ENCODE data around the gene NBEA. TPM values are rescaled to one million over a fixed set of nuclear protein-coding genes. Genes with fewer than 3 reads are reported as not detected.

The NBEA gene
- total RNA-seq, 2 donors from 2014 or later = 0.62 to 1.2 TPM

- no peaks in the 10 kb centered on the region for H3K4me1 Mint-ChIP-seq (ENCODE audit: low read depth)
- no peaks in the 10 kb centered on the region for H3K36me3 Mint-ChIP-seq (ENCODE audit: insufficient read depth in 2 of 2)
These were observed 576.4 kb downstream of the NBEA start for GRCh38 chr13:35518337-35518946.

DNA sequence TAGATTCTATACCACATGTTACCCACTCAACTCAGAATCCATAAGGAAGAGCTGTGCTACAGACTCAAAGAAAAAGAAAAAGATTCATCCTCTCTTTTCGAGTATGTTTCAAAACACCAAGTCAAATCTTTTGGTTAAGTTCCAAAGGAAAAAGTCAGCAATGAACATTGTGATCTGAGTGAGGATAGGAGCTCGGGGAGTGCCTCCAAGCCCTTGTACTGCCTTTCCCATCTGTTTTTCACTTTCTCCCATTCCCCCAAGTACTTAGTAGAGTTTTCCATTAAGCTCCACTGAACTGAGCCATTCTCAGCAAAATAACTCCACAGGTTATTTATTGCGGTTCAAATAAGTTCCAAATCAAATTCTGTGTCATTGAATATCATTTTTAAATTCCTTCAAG lies 582.1 kb downstream of the NBEA start:
- no peak overlapping the region for H3K27ac Mint-ChIP-seq
- no peak overlapping the region for H3K4me3 Mint-ChIP-seq
- no peak for ATAC-seq (replicated peaks in 1 of 2)
- no peak for DNase-seq
- H3K27me3 Mint-ChIP-seq (ENCODE audit: low read depth) = no peaks in the 10 kb centered on the region
- no peaks in the 10 kb centered on the region for H3K4me1 Mint-ChIP-seq (ENCODE audit: low read depth)
- H3K36me3 Mint-ChIP-seq (ENCODE audit: insufficient read depth in 2 of 2) = no peaks in the 10 kb centered on the region
- peaks cover 0 to 4% of the 10 kb centered on the region in 2 donors for H3K9me3 Mint-ChIP-seq

More at GRCh38 chr13:35518337-35518946, 576.4 kb downstream of the NBEA start:
- Mint-ChIP-seq H3K27me3 (ENCODE audit: low read depth) (no peaks in the 10 kb centered on the region), H3K4me3 (no peak overlapping the region), H3K9me3 (peaks cover 0 to 4% of the 10 kb centered on the region in 2 donors), H3K27ac (no peak overlapping the region)
- ATAC-seq (replicated peaks in 1 of 2) (no peak), DNase-seq (no peak)

- H3K27ac Mint-ChIP-seq = no peak overlapping the region
- H3K9me3 Mint-ChIP-seq = no peaks in the 10 kb centered on the region
- ATAC-seq (replicated peaks in 1 of 2) (no peak), DNase-seq (no peak)
- no peak overlapping the region for H3K4me3 Mint-ChIP-seq
- no peaks in the 10 kb centered on the region for H3K4me1 Mint-ChIP-seq (ENCODE audit: low read depth)
- no peaks in the 10 kb centered on the region for H3K27me3 Mint-ChIP-seq (ENCODE audit: low read depth)
- no peaks in the 10 kb centered on the region for H3K36me3 Mint-ChIP-seq (ENCODE audit: insufficient read depth in 2 of 2)
These were observed 584.5 kb downstream of the NBEA start for GRCh38 chr13:35526577-35526976.

DNA sequence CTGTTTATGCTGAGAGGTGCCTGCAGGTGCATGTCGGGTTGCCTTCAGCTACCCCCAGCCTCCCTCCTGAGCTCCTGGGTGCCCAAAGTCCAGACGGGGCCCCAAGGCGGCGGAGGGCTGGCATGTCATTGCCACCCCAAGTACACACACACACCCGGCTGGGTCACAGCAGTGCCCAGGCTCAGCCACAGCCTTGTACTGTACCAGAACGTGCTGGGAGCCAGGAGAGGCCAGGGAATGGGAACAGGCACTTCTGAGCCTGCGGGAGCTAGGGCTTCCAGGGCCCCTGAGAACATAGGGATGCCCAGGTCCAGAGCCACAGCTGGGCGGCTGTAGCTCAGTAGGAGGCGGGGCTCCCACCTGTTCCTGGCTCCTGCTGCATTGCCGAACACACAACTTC lies 585.4 kb downstream of the NBEA start:
- H3K27ac Mint-ChIP-seq = no peak overlapping the region

DNA sequence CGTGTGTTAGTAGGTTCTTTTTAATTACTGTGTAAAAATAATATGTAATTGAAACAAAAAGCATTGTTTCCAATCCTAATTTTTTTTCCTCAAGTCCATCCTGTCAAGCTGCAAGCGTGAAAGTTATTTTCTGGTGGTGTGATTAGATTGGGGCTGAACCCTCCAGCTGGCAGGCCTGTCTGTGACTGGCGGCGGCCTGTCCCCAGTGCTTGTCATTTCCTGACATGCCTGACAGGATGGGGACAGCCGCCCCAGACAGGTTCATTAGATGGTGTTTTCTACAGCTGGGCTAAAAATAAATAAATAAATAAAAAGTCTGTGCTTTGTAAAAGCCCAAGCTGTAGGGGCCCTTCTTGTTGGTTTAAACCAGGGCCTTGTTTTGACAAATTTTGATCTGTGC lies 588.1 kb downstream of the NBEA start:
- no peak for DNase-seq
- Mint-ChIP-seq H3K27me3 (ENCODE audit: low read depth) (no peaks in the 10 kb centered on the region), H3K27ac (no peak overlapping the region), H3K4me3 (no peak overlapping the region), H3K4me1 (ENCODE audit: low read depth) (no peaks in the 10 kb centered on the region), H3K36me3 (ENCODE audit: insufficient read depth in 2 of 2) (no peaks in the 10 kb centered on the region), H3K9me3 (no peaks in the 10 kb centered on the region)
- ATAC-seq (replicated peaks in 1 of 2) = no peak

More for the DNA sequence above, 585.4 kb downstream of the NBEA start:
- no peaks in the 10 kb centered on the region for H3K27me3 Mint-ChIP-seq (ENCODE audit: low read depth)
- H3K4me1 Mint-ChIP-seq (ENCODE audit: low read depth) = no peaks in the 10 kb centered on the region
- no peaks in the 10 kb centered on the region for H3K9me3 Mint-ChIP-seq
- ATAC-seq (replicated peaks in 1 of 2) (no peak), DNase-seq (no peak)
- H3K4me3 Mint-ChIP-seq = no peak overlapping the region
- no peaks in the 10 kb centered on the region for H3K36me3 Mint-ChIP-seq (ENCODE audit: insufficient read depth in 2 of 2)

- Mint-ChIP-seq H3K27ac (no peak overlapping the region), H3K9me3 (no peaks in the 10 kb centered on the region), H3K36me3 (ENCODE audit: insufficient read depth in 2 of 2) (no peaks in the 10 kb centered on the region), H3K4me1 (ENCODE audit: low read depth) (no peaks in the 10 kb centered on the region), H3K4me3 (no peak overlapping the region), H3K27me3 (ENCODE audit: low read depth) (no peaks in the 10 kb centered on the region)
- DNase-seq (no peak), ATAC-seq (replicated peaks in 1 of 2) (no peak)
These were observed 588.5 kb downstream of the NBEA start for GRCh38 chr13:35530581-35530980.

DNA sequence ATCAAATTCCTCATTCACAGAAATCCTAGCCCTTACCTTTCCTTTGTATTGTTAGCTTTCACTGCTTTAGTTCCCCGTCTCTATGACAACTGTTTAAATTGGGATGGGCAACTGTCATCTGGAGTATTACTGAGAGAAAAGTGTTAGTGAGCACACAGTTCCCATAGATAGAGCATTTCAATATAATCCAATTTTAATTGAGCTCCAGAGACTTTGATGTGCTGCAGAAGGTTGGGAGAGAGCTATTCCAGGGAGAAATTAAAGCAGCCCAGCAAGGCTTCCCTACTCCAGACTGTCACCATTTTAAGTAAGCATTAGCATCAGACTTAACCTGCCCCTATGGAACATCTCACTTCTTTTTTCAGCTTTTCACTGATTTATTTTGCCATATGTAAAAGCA lies 589.5 kb downstream of the NBEA start:
- no peaks in the 10 kb centered on the region for H3K27me3 Mint-ChIP-seq (ENCODE audit: low read depth)
- no peak for ATAC-seq (replicated peaks in 1 of 2)
- no peak for DNase-seq
- H3K36me3 Mint-ChIP-seq (ENCODE audit: insufficient read depth in 2 of 2) = no peaks in the 10 kb centered on the region
- H3K9me3 Mint-ChIP-seq = no peaks in the 10 kb centered on the region
- H3K4me3 Mint-ChIP-seq = no peak overlapping the region
- H3K4me1 Mint-ChIP-seq (ENCODE audit: low read depth) = no peaks in the 10 kb centered on the region
- no peak overlapping the region for H3K27ac Mint-ChIP-seq

- Mint-ChIP-seq H3K4me3 (no peak overlapping the region), H3K36me3 (ENCODE audit: insufficient read depth in 2 of 2) (no peaks in the 10 kb centered on the region)
These were observed 592.3 kb downstream of the NBEA start for GRCh38 chr13:35534343-35534742.

DNA sequence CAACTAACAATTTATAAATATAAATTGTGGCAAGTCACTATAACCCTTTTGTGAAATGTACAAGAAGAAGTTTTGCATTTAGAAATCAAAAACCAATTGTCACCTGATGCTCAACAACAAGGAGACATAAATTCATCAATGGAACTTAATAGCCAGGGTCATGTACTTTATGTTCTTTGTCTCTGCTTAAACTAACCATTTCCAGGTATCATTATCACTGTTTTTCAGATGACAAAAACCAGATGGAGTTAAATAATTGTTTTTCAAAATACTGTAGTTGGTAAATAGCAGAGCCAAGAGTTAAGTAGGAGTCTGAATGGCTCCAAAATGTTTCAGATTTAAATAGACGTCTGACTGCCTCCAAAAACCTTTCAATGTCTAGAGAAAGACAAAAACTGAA lies 606.7 kb downstream of the NBEA start:
- Mint-ChIP-seq H3K36me3 (ENCODE audit: insufficient read depth in 2 of 2) (no peaks in the 10 kb centered on the region), H3K9me3 (no peaks in the 10 kb centered on the region), H3K27ac (no peak overlapping the region), H3K4me3 (no peak overlapping the region), H3K4me1 (ENCODE audit: low read depth) (no peaks in the 10 kb centered on the region), H3K27me3 (ENCODE audit: low read depth) (no peaks in the 10 kb centered on the region)
- no peak for ATAC-seq (replicated peaks in 1 of 2)
- no peak for DNase-seq

More at GRCh38 chr13:35534343-35534742, 592.3 kb downstream of the NBEA start:
- Mint-ChIP-seq H3K9me3 (no peaks in the 10 kb centered on the region), H3K27ac (no peak overlapping the region), H3K4me1 (ENCODE audit: low read depth) (no peaks in the 10 kb centered on the region), H3K27me3 (ENCODE audit: low read depth) (no peaks in the 10 kb centered on the region)
- no peak for ATAC-seq (replicated peaks in 1 of 2)
- DNase-seq = no peak

- Mint-ChIP-seq H3K9me3 (no peaks in the 10 kb centered on the region), H3K4me3 (no peak overlapping the region), H3K4me1 (ENCODE audit: low read depth) (no peaks in the 10 kb centered on the region), H3K27me3 (ENCODE audit: low read depth) (no peaks in the 10 kb centered on the region), H3K36me3 (ENCODE audit: insufficient read depth in 2 of 2) (no peaks in the 10 kb centered on the region), H3K27ac (no peak overlapping the region)
- no peak for ATAC-seq (replicated peaks in 1 of 2)
- DNase-seq = no peak
These were observed 607.4 kb downstream of the NBEA start for GRCh38 chr13:35549481-35549880.

DNA sequence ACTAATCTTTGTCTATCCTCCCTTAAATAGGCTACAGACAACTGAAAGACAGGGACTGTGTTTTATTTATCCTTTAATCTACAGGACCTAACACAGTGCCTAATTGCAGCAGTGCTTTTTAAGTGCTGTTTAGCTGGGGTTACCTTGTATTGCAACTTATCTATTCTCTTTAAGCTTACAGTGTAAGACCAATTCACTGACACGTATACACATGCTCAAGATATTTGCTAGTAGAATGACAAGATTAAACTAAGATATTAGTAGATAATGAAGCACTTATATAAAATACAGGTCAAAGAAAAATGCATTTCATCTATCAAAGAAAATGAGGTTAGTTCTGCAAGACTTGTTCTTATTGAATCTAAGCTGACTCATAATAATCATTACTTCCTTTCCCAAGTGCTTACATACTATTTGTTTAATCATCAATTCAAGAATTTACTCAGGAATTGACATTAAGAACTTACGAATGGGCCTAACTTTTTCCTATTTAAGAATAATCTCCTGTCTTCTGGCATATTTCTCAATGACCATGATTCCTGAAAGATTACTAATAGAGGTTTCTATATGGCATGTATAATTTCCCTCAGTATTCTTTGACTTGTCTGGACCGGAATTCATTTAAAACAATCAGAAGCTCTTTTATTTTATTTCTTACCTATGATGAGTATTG lies 610.2 kb downstream of the NBEA start:
- no peaks in the 10 kb centered on the region for H3K9me3 Mint-ChIP-seq
- no peaks in the 10 kb centered on the region for H3K27me3 Mint-ChIP-seq (ENCODE audit: low read depth)
- ATAC-seq (replicated peaks in 1 of 2) = no peak
- no peaks in the 10 kb centered on the region for H3K4me1 Mint-ChIP-seq (ENCODE audit: low read depth)
- no peak overlapping the region for H3K27ac Mint-ChIP-seq
- no peaks in the 10 kb centered on the region for H3K36me3 Mint-ChIP-seq (ENCODE audit: insufficient read depth in 2 of 2)
- H3K4me3 Mint-ChIP-seq = no peak overlapping the region
- no peak for DNase-seq

DNA sequence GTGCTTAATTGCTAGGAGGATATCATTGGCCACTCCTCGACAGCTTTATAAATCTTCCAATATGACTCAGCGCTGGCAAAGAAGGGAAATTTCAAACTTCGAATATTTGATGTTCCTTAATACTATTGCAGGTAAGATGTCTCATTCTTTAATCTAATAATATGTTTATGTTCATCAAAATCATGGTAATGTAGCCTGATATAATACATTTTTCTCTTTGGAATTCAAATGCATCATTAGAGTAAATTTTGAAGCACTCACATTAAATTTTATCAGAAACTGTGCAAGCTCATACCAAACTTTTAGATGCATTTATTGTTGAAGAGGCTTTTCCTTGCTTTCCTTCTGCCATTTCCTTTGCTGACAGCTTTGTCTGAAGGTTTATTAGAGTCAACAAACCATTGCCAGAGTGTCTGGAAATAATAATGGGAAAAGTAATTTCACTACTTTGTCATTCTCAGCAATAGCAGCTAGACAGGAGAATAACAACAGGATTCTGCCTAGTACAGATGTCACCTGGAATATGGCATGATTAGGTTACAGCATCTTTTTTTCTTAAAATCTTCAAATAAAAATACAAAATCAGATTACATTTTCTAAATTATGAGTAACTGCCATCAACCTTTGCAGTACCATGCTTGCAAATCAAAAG lies 613.0 kb downstream of the NBEA start:
- Mint-ChIP-seq H3K4me1 (ENCODE audit: low read depth) (no peaks in the 10 kb centered on the region), H3K9me3 (no peaks in the 10 kb centered on the region), H3K27ac (no peak overlapping the region), H3K36me3 (ENCODE audit: insufficient read depth in 2 of 2) (no peaks in the 10 kb centered on the region), H3K4me3 (no peak overlapping the region), H3K27me3 (ENCODE audit: low read depth) (no peaks in the 10 kb centered on the region)
- ATAC-seq (replicated peaks in 1 of 2) (no peak), DNase-seq (no peak)

- H3K36me3 Mint-ChIP-seq (ENCODE audit: insufficient read depth in 2 of 2) = no peaks in the 10 kb centered on the region
- no peaks in the 10 kb centered on the region for H3K4me1 Mint-ChIP-seq (ENCODE audit: low read depth)
- H3K27ac Mint-ChIP-seq = no peak overlapping the region
- no peak overlapping the region for H3K4me3 Mint-ChIP-seq
- ATAC-seq (replicated peaks in 1 of 2) (no peak), DNase-seq (no peak)
- H3K9me3 Mint-ChIP-seq = no peaks in the 10 kb centered on the region
- no peaks in the 10 kb centered on the region for H3K27me3 Mint-ChIP-seq (ENCODE audit: low read depth)
These were observed 615.4 kb downstream of the NBEA start for GRCh38 chr13:35557475-35557874.

Data from activated T-cell treated with anti-CD3 and anti-CD28 coated beads, Interleukin-2, amount 50 U/mL, for 72 hours (primary cell).